Panc1 (cell line): ENCODE data around the gene RPS14. TPM values are rescaled to one million over a fixed set of nuclear protein-coding genes. Genes with fewer than 3 reads are reported as not detected.

Experiments used
- ATAC-seq: fragments of 200-7000 bp; cut with Tn5 transposase; 2 replicates; pipeline ENCODE4 v1.9.1; 2020; ENCODE audit warnings: mild to moderate bottlenecking, moderate library complexity
- BruUV-seq: library from RNA; stranded (reverse); fragments of 400-500 nt; replicated peaks from 2 replicates; lab custom pipeline; 2021; lab: Mats Ljungman, UMichigan
- CTCF ChIA-PET: fragments of 300-600 bp; sonication (Branson Sonifier 250); formaldehyde crosslinking; loops from one replicate; lab custom pipeline; 2022; ENCODE audit warnings: antibody characterized with exemption; lab: Charles Lee
- POLR2A ChIA-PET: fragments of 300-600 bp; sonication (Branson Sonifier 250); formaldehyde crosslinking; loops from one replicate; lab custom pipeline; 2022; ENCODE audit warnings: antibody characterized with exemption; lab: Charles Lee
- DNase-seq: peaks from one replicate; pipeline ENCODE4 v3.0.0-alpha.2; 2010; ENCODE audit warnings: low read depth, low spot score
- H3K27ac ChIP-seq: 2 replicates; pipeline ENCODE4 v1.5.1; 2011; ENCODE audit warnings: mild to moderate bottlenecking, low read length, inconsistent platforms
- H3K27me3 ChIP-seq: fragments of 200-500 bp; sonication (Bioruptor generic); 2 replicates; pipeline ENCODE4 v1.6.0; 2014; ENCODE audit warnings: low read length, inconsistent platforms; ENCODE audit not compliant: control insufficient read depth, insufficient read depth
- H3K36me3 ChIP-seq: fragments of 200-500 bp; sonication (Bioruptor generic); 2 replicates; pipeline ENCODE4 v1.5.1; 2014; ENCODE audit warnings: inconsistent platforms, mild to moderate bottlenecking, low read length, moderate library complexity; ENCODE audit not compliant: control insufficient read depth, insufficient read depth
- H3K4me1 ChIP-seq: 2 replicates; pipeline ENCODE4 v1.5.1; 2011; ENCODE audit warnings: inconsistent platforms, mild to moderate bottlenecking, low read length, moderate library complexity; ENCODE audit not compliant: control insufficient read depth, insufficient read depth
- H3K4me3 ChIP-seq, 2 experiments: 2 replicates each; pipeline ENCODE4 v1.5.1; 2011 to 2012; ENCODE audit warnings: low read depth in 2 of 2, low read length in 2 of 2, mild to moderate bottlenecking in 2 of 2, inconsistent platforms in 1 of 2, moderate library complexity in 1 of 2
- H3K9me3 ChIP-seq: fragments of 200-500 bp; sonication (Bioruptor generic); 2 replicates; pipeline ENCODE4 v1.5.1; 2014; ENCODE audit warnings: low read depth, mild to moderate bottlenecking, inconsistent platforms, low read length, moderate library complexity; ENCODE audit not compliant: control insufficient read depth, insufficient read depth
- POLR2AphosphoS5 ChIP-seq: IDR thresholded peaks from 2 replicates; pipeline ENCODE4 v1.6.1; 2012; ENCODE audit warnings: mild to moderate bottlenecking, low read depth, low read length, moderate library complexity
- SIN3A ChIP-seq: IDR thresholded peaks from 2 replicates; pipeline ENCODE4 v1.6.1; 2012; ENCODE audit warnings: low read depth, mild to moderate bottlenecking, low read length, moderate library complexity, borderline replicate concordance; ENCODE audit not compliant: insufficient read depth
- in situ Hi-C: cut with HindIII; loops from 2 replicates; pipeline ENCODE4 v1.10.0; 2016; ENCODE audit warnings: low sequenced_read_pairs, low pct_unique_long_range_greater_than_20kb
- intact Hi-C: fragments of 100-400 bp; cut with micrococcal nuclease; formaldehyde crosslinking; loops from one replicate; pipeline ENCODE4 v1.10.0; 2022; ENCODE audit not compliant: unreplicated experiment
- total RNA-seq: library from RNA; stranded (reverse); gene quantifications from one replicate; pipeline ENCODE4 v1.2.1, GENCODE V29; 2021; ENCODE audit not compliant: unreplicated experiment
- TF ChIP-seq, protein P1 (sequence below): fragments of 450-650 bp; IDR thresholded peaks from 2 replicates; pipeline ENCODE4 v1.5.1; 2017; ENCODE audit warnings: mild to moderate bottlenecking
- TF ChIP-seq, protein P2 (sequence below), 2 experiments: IDR thresholded peaks; 2 replicates each; pipeline ENCODE4 v1.6.1; 2011 to 2012; ENCODE audit warnings: low read depth in 2 of 2, control low read depth in 1 of 2, low read length in 1 of 2, mild to moderate bottlenecking in 1 of 2, moderate library complexity in 1 of 2; ENCODE audit not compliant: insufficient read depth in 1 of 2

RPS14 gene
- total RNA-seq, 1 experiment from 2014 or later = 1,959 TPM

DNA sequence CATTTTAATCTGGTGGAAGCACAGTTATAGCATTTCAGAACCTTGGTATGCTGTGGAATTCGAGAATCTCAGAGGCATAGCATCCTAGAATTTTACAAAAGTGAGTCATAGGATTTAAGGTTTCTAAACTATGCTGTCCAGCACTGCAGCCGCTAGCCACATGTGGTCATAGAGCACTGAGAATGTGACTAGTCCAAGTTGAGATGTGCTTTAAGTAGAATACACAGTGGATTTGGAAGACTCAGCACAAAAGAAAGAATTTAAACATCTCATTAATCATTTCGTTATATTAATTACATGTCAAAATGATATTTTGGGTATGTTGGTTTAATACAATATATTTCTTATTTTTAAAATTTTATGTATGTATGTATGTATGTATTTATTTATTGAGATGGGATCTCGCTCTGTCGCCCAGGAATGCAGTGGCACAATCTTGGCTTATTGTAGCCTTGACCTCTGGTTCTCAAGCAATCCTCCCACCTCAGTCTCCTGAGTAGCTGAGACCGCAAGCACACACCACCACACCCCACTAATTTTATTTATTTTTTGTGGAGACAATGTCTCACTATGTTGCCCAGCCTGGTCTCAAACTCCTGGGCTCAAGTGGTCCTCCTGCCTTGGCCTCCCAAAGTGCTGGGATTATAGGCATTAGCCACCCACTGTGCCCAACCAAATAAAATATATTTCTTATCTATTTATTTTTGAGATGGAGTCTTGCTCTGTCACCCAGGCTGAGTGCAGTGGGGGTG, 20.4 kb upstream of the RPS14 start:
- intact Hi-C loops (no loop called here), in situ Hi-C loops (no loop called here)
- Histone ChIP-seq H3K9me3 (no peaks in the 10 kb centered on the region), H3K27ac (peak overlapping the region; percentile 41; the same call in 1 of the 2 replicates), H3K27me3 (no peaks in the 10 kb centered on the region), H3K4me1 (peaks cover 48% of the 10 kb centered on the region), H3K4me3 (no peak overlapping the region), H3K36me3 (no peaks in the 10 kb centered on the region)
- no TSS peak for BruUV-seq
- DNase-seq (peak; percentile 74), ATAC-seq (peak; percentile 67)
- TF ChIP-seq, protein P1, sequence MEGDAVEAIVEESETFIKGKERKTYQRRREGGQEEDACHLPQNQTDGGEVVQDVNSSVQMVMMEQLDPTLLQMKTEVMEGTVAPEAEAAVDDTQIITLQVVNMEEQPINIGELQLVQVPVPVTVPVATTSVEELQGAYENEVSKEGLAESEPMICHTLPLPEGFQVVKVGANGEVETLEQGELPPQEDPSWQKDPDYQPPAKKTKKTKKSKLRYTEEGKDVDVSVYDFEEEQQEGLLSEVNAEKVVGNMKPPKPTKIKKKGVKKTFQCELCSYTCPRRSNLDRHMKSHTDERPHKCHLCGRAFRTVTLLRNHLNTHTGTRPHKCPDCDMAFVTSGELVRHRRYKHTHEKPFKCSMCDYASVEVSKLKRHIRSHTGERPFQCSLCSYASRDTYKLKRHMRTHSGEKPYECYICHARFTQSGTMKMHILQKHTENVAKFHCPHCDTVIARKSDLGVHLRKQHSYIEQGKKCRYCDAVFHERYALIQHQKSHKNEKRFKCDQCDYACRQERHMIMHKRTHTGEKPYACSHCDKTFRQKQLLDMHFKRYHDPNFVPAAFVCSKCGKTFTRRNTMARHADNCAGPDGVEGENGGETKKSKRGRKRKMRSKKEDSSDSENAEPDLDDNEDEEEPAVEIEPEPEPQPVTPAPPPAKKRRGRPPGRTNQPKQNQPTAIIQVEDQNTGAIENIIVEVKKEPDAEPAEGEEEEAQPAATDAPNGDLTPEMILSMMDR = no peak
- TF ChIP-seq, protein P2, sequence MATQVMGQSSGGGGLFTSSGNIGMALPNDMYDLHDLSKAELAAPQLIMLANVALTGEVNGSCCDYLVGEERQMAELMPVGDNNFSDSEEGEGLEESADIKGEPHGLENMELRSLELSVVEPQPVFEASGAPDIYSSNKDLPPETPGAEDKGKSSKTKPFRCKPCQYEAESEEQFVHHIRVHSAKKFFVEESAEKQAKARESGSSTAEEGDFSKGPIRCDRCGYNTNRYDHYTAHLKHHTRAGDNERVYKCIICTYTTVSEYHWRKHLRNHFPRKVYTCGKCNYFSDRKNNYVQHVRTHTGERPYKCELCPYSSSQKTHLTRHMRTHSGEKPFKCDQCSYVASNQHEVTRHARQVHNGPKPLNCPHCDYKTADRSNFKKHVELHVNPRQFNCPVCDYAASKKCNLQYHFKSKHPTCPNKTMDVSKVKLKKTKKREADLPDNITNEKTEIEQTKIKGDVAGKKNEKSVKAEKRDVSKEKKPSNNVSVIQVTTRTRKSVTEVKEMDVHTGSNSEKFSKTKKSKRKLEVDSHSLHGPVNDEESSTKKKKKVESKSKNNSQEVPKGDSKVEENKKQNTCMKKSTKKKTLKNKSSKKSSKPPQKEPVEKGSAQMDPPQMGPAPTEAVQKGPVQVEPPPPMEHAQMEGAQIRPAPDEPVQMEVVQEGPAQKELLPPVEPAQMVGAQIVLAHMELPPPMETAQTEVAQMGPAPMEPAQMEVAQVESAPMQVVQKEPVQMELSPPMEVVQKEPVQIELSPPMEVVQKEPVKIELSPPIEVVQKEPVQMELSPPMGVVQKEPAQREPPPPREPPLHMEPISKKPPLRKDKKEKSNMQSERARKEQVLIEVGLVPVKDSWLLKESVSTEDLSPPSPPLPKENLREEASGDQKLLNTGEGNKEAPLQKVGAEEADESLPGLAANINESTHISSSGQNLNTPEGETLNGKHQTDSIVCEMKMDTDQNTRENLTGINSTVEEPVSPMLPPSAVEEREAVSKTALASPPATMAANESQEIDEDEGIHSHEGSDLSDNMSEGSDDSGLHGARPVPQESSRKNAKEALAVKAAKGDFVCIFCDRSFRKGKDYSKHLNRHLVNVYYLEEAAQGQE (IDR thresholded peaks at IDR 0.05; ENCODE audit: insufficient read depth in 1 of 2, low read depth in 2 of 2, low read length in 1 of 2) = peak; percentile 68 to 79; a peak in 3 of 4 replicates
- ChIA-PET POLR2A (no interaction called here), CTCF (no interaction called here)

DNA sequence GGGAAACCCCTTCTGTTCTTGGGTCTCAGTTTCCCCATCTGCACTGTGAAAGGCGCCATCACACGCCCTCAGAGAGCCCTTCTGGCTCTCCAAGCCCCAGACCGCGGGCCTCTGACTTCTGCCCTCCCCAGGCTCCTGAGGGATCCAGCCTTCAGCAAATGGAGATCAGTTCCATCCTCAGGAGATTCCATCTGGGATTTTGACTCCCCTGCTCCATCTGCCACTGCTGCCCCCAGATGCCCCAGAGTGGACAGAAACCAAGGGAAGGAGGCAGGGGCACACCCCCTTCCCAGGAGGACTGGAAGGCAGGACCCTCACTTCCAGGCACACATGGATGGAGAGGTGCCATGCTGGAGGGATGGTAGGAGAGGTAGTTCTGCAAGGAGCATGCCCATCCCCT, 18.7 kb upstream of the RPS14 start:
- DNase-seq (no peak), ATAC-seq (no peak)
- ChIA-PET CTCF (no interaction called here), POLR2A (interaction anchor here (0.6 kb wide), 1 partner anchor 310 kb away, joined by 5 read pairs; the partner anchor contains the start of gene SMIM3)
- intact Hi-C loops (no loop called here), in situ Hi-C loops (no loop called here)
- Histone ChIP-seq H3K27ac (peak overlapping the region; percentile 56), H3K4me1 (peaks cover 49% of the 10 kb centered on the region), H3K4me3 (no peak overlapping the region), H3K36me3 (no peaks in the 10 kb centered on the region), H3K9me3 (no peaks in the 10 kb centered on the region), H3K27me3 (no peaks in the 10 kb centered on the region)
- TF ChIP-seq SIN3A = no peak
- TF ChIP-seq, protein P2 (IDR thresholded peaks at IDR 0.05; ENCODE audit: insufficient read depth in 1 of 2, low read depth in 2 of 2, low read length in 1 of 2) = no peak
- no peak for TF ChIP-seq POLR2AphosphoS5
- TF ChIP-seq, protein P1 = no peak
- BruUV-seq = no TSS peak
